Cardiac fibroblast (primary cell): ENCODE data around the gene ST6GALNAC5.

Experiments used
- DNase-seq, 2 donors: peaks; one replicate each; pipeline versions ENCODE4 v3.0.0 to v3.0.0-alpha.2; 2010; ENCODE audit warnings: low read depth in 2 of 2
- H3K4me3 ChIP-seq, 2 donors: replicated peaks in 1 of 2; 1 replicate in 1 of 2; 2 replicates in 1 of 2; pipeline ENCODE4 v1.5.1; 2011; ENCODE audit warnings: low read depth in 2 of 2, low read length in 2 of 2, mild to moderate bottlenecking in 2 of 2, moderate library complexity in 1 of 2
- TF ChIP-seq, protein P1 (sequence below): IDR thresholded peaks from one replicate; pipeline ENCODE4 v1.5.1; 2011; ENCODE audit warnings: low read depth, mild to moderate bottlenecking, low read length, inconsistent platforms

ST6GALNAC5 gene

GRCh38 chr1:76854255-76854654, 13.0 kb upstream of the ST6GALNAC5 start:
- no peak for DNase-seq
- TF ChIP-seq, protein P1, sequence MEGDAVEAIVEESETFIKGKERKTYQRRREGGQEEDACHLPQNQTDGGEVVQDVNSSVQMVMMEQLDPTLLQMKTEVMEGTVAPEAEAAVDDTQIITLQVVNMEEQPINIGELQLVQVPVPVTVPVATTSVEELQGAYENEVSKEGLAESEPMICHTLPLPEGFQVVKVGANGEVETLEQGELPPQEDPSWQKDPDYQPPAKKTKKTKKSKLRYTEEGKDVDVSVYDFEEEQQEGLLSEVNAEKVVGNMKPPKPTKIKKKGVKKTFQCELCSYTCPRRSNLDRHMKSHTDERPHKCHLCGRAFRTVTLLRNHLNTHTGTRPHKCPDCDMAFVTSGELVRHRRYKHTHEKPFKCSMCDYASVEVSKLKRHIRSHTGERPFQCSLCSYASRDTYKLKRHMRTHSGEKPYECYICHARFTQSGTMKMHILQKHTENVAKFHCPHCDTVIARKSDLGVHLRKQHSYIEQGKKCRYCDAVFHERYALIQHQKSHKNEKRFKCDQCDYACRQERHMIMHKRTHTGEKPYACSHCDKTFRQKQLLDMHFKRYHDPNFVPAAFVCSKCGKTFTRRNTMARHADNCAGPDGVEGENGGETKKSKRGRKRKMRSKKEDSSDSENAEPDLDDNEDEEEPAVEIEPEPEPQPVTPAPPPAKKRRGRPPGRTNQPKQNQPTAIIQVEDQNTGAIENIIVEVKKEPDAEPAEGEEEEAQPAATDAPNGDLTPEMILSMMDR, result no peak

DNA sequence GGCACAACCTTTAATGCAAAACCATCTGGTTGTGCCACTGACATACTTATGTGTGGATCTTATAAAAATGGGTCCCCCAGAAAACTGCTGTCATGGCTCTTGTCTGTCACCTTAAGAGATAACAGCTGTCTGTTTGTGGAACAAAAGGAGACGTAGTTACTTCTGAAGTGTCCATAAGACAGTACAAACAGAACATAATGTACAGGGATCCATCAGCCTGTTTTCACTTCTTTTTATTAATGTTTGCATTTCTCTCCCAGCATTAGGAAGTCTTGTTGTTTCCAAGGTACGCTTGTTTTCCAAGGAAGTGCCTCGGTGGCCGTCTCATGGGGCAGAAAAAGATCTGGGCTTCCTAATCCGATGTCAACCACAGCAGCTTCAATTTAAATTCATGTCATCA, 11.2 kb upstream of the ST6GALNAC5 start:
- TF ChIP-seq, protein P1, result no peak
- no peak overlapping the region for H3K4me3 ChIP-seq
- DNase-seq, result no peak

More at GRCh38 chr1:76854255-76854654, 13.0 kb upstream of the ST6GALNAC5 start:
- H3K4me3 ChIP-seq, result no peak overlapping the region

- no peak for DNase-seq
- no peak overlapping the region for H3K4me3 ChIP-seq
- TF ChIP-seq, protein P1, result no peak
These were observed 10.1 kb upstream of the ST6GALNAC5 start for GRCh38 chr1:76857138-76857537.

GRCh38 chr1:76857973-76858372, 9.3 kb upstream of the ST6GALNAC5 start:
- no peak overlapping the region for H3K4me3 ChIP-seq

DNA sequence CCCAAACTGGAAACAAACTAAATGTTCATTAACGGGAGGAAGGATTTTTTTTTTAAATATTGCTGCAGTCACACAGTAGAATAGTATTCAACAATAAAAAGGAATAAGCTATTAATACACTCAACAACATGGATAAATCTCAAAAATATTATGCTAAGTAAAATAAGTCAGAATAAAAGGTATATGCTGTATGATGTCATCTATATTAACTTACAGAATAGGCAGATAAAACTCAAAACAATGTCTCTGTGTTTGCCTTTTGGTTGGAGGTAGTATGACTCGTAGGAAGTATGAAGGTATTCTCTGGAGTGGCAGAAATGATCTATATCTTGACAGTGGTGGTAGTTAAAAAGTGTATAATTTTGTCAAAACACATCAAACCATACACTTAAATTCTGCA, 6.1 kb upstream of the ST6GALNAC5 start:
- TF ChIP-seq, protein P1, result no peak
- no peak overlapping the region for H3K4me3 ChIP-seq
- no peak for DNase-seq

More at GRCh38 chr1:76857973-76858372, 9.3 kb upstream of the ST6GALNAC5 start:
- TF ChIP-seq, protein P1, result no peak
- no peak for DNase-seq

DNA sequence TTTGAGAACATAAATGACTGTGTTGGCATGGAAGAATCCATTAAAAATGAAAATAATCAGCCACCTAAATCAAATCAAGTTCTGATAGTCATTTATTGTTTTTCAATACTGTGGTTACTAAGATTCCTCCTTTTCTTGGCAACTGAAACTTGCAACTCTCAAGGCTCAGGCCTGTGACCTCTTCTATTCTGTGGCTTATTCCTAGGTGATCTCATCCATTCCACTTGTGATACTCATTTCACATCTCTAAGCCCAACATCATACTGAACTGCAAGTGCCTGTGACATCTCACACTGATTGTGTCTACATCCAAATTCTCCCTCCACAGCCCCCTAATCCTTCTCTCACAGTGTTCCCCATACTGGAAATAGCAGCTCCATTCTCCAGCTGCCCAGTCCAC, 4.8 kb upstream of the ST6GALNAC5 start:
- TF ChIP-seq, protein P1, result no peak
- H3K4me3 ChIP-seq, result no peak overlapping the region
- DNase-seq, result peak in 1 of 2 donors; percentile 42

GRCh38 chr1:76864383-76864782, 2.9 kb upstream of the ST6GALNAC5 start:
- TF ChIP-seq, protein P1, result no peak
- DNase-seq, result no peak
- H3K4me3 ChIP-seq, result no peak overlapping the region
